ENCODE data around the gene RTN1. TPM values are rescaled to one million over a fixed set of nuclear protein-coding genes. Genes with fewer than 3 reads are reported as not detected.

The RTN1 gene
- total RNA-seq, 1 experiment from 2014 or later, result 1.1 TPM

DNA sequence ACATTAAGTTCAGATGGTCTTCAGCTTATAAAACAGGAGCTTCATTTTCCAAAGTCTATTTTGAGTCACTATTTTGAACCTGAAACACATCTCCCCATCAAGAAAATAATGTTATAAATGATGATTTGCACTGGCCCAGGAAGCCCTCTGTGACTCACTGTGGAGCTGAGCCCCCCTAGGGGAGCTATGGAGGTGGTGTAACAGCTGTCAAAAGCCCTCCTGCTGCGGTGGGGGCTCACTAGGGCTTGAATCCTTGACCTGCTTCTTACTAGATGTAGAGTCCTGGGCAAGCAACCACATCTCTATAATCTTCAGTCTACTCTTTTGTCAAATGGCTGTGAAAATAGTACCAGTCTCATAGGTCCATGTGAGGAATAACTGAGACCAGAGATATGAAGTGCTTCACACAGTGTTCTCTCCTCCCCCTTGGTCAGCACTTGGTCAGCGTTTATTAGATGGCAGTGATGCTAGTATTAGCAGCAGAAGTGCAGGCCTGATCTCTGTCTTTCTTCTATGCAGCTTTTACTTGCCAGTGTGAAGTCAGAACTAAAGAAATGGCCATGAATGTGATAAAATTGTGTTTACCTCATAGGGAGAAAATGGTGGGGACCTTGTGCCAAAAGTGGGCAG is 83.4 kb downstream of the RTN1 start (continued):
- TF ChIP-seq E2F1 (CRISPR knock-in tag; IDR thresholded peaks at IDR 0.05), result no peak
- TF ChIP-seq FOXP4 (CRISPR knock-in tag; IDR thresholded peaks at IDR 0.05), result no peak
- TF ChIP-seq MLX (CRISPR knock-in tag; IDR thresholded peaks at IDR 0.05), result no peak
- TF ChIP-seq IRF1 (CRISPR knock-in tag; IDR thresholded peaks at IDR 0.05), result no peak

DNA sequence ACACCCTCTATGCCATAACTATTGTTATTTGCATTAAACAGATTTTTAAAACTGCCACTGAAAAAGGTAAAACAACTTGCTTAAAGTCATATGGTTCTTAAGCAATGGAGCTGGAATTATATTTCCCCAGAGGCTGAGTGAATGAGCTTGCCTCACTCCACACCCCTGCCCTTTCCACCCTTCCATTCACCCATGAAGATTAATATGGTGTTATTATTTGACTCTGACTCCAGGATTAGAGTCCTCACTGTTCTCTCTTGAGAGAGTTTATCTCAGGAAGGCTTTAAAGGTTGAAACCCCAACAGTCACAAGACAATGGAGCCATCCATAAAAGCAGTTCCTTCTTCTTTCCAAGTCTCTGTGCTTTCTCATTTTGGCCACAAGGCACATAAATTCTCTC is 84.9 kb downstream of the RTN1 start:
- Mint-ChIP-seq H3K27me3 (ENCODE audit: low read depth) (no peaks in the 10 kb centered on the region), H3K4me1 (peaks cover 4% of the 10 kb centered on the region; the same call in 1 of the 2 replicates), H3K27ac (no peak overlapping the region), H3K36me3 (no peaks in the 10 kb centered on the region), H3K4me3 (no peak overlapping the region), H3K9me3 (no peaks in the 10 kb centered on the region)
- ChIA-PET CTCF (no interaction called here), POLR2A (interaction anchor here (0.6 kb wide), 1 partner anchor 1580 kb away, joined by 7 read pairs; no protein-coding TSS in a partner anchor)
- no peak for DNase-seq (ENCODE audit: low spot score)
- TF ChIP-seq ZNF532 (CRISPR knock-in tag; IDR thresholded peaks at IDR 0.05; ENCODE audit: borderline replicate concordance) (no peak), GABPB1 (CRISPR knock-in tag; IDR thresholded peaks at IDR 0.05) (no peak), ZNF232 (CRISPR knock-in tag; IDR thresholded peaks at IDR 0.05) (no peak), TEAD1 (CRISPR knock-in tag; IDR thresholded peaks at IDR 0.05) (no peak), KAT7 (CRISPR knock-in tag; IDR thresholded peaks at IDR 0.05; ENCODE audit: borderline replicate concordance) (no peak), PREB (CRISPR knock-in tag; IDR thresholded peaks at IDR 0.05; ENCODE audit: borderline replicate concordance) (no peak)
- TF ChIP-seq, protein P1, sequence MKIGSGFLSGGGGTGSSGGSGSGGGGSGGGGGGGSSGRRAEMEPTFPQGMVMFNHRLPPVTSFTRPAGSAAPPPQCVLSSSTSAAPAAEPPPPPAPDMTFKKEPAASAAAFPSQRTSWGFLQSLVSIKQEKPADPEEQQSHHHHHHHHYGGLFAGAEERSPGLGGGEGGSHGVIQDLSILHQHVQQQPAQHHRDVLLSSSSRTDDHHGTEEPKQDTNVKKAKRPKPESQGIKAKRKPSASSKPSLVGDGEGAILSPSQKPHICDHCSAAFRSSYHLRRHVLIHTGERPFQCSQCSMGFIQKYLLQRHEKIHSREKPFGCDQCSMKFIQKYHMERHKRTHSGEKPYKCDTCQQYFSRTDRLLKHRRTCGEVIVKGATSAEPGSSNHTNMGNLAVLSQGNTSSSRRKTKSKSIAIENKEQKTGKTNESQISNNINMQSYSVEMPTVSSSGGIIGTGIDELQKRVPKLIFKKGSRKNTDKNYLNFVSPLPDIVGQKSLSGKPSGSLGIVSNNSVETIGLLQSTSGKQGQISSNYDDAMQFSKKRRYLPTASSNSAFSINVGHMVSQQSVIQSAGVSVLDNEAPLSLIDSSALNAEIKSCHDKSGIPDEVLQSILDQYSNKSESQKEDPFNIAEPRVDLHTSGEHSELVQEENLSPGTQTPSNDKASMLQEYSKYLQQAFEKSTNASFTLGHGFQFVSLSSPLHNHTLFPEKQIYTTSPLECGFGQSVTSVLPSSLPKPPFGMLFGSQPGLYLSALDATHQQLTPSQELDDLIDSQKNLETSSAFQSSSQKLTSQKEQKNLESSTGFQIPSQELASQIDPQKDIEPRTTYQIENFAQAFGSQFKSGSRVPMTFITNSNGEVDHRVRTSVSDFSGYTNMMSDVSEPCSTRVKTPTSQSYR (CRISPR knock-in tag; IDR thresholded peaks at IDR 0.05), result no peak
- ATAC-seq, result no peak; the same call in 1 of the 2 replicates

Data from WTC11 (cell line).